ENCODE data around the gene SGCA. TPM values are rescaled to one million over a fixed set of nuclear protein-coding genes. Genes with fewer than 3 reads are reported as not detected.

SGCA gene
- total RNA-seq: under 1 TPM in 1 of 2 experiments, not detected in 1; 0.34 TPM

DNA sequence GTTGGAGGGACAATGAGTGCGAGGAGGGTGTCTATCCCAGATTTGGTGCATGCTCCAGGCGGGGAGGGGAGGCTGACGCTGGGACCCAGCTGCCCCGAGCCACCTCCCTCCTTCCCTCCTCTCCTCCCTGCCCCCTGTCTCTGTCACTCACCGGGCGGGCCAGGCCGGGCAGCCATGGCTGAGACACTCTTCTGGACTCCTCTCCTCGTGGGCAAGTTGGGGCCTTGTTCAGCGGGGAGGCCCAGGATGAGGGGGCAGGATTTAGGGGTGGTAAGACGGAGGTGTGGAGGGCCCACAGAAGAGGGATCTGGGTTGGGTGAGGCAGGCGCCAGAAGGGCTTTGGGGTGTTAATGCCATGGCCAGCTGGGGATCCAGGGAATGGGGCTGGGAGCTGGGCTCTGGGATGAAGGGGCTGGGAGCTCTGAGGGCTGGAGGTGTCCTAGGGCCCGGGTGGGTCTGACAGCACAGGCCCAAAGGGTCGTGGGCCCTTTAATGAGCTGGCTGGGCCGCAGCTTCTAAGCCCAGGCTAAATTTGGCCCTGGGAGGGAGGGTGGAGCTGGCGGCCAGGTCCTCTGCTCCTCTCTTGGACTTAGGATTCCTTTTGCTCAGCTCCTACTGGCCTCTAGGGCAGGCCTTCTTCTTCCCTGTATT is at the start of gene SGCA:
TSS of gene SGCA (plus strand) at position 139 of the 651 bp plus-strand sequence. CDS start at position 175, 36 bp downstream.
- Mint-ChIP-seq H3K4me3 (no peak within 1 kb of the TSS), H3K27me3 (peaks cover 3% of the 10 kb centered on the region), H3K9me3 (no peaks in the 10 kb centered on the region), H3K27ac (no peak within 1 kb of the TSS), H3K4me1 (ENCODE audit: low read depth) (peaks cover 39% of the 10 kb centered on the region), H3K36me3 (ENCODE audit: low read depth) (no peaks in the 10 kb centered on the region)
- DNase-seq (no peak), ATAC-seq (no peak)
- CTCF ChIA-PET: interaction anchor here (0.8 to 1.7 kb wide), 8 partner anchors 12 to 72 kb away, joined by 3 to 9 read pairs (median 4); partner anchors contain the start of gene PPP1R9B
- intact Hi-C loops (cut with micrococcal nuclease): loop anchor here (10.0 kb wide), 1 partner anchor 51 kb away; no protein-coding TSS in a partner anchor
- POLR2A ChIA-PET: interaction anchor here (0.7 to 2.0 kb wide), 2 partner anchors 14 to 33 kb away, joined by 4 to 6 read pairs; no protein-coding TSS in a partner anchor
- TF ChIP-seq, protein P1, sequence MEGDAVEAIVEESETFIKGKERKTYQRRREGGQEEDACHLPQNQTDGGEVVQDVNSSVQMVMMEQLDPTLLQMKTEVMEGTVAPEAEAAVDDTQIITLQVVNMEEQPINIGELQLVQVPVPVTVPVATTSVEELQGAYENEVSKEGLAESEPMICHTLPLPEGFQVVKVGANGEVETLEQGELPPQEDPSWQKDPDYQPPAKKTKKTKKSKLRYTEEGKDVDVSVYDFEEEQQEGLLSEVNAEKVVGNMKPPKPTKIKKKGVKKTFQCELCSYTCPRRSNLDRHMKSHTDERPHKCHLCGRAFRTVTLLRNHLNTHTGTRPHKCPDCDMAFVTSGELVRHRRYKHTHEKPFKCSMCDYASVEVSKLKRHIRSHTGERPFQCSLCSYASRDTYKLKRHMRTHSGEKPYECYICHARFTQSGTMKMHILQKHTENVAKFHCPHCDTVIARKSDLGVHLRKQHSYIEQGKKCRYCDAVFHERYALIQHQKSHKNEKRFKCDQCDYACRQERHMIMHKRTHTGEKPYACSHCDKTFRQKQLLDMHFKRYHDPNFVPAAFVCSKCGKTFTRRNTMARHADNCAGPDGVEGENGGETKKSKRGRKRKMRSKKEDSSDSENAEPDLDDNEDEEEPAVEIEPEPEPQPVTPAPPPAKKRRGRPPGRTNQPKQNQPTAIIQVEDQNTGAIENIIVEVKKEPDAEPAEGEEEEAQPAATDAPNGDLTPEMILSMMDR (IDR thresholded peaks at IDR 0.05): no peak

DNA sequence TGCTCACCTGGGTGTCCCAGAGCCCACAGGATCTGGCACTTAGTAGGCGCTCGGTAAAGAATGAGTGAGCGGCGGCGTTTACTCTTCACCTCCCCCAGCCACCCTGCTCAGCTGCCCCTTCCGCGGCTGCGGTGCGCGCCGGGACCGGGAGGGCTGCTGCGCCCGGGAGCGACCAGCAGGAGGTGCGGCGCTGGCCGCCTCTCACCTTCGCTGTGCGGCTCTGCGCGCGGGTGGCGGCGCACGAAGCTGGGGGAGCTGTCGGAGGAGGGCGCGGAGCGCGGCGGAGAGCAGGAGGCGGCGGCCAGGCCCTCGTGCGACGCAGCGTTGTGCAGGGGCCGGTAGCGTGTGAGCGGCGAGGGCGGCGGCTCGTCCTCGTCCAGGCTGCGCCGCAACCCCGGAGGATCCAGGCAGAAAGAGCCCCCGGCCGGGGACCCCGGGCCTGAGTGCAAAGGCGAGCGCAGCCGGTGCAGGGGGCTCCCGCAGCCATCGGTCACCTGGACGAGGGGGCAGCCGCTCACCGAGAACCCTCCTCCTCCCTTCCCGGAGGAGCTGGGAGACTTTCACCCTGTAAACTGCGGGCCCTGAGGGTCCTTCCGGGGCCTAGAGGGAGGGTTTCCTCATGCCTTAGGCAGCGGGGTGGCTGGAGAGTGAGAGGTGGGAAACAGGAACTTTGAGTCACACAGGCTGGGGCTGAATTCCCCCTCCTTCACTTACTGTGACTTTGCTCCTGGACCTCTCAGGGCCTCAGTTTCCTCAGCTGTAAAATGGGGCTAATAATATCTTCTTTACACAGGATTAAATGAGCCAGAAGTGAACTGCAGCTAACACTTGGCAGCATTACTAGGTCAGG is 48.4 kb upstream of the SGCA start:
- ChIA-PET POLR2A (interaction anchor here (0.5 to 2.7 kb wide), 7 partner anchors 9 to 52 kb away, joined by 3 to 6 read pairs (median 3); partner anchors contain the start of genes PDK2 and PPP1R9B), CTCF (interaction anchor here (0.6 to 5.0 kb wide), 27 partner anchors 9 to 179 kb away, joined by 3 to 45 read pairs (median 4); partner anchors contain the start of gene SAMD14)
- Mint-ChIP-seq H3K36me3 (ENCODE audit: low read depth) (no peaks in the 10 kb centered on the region), H3K4me3 (peak overlapping the region; percentile 52), H3K9me3 (no peaks in the 10 kb centered on the region), H3K27ac (no peak overlapping the region), H3K4me1 (ENCODE audit: low read depth) (peaks cover 12% of the 10 kb centered on the region), H3K27me3 (peaks cover 32% of the 10 kb centered on the region)
- intact Hi-C loops (cut with micrococcal nuclease): loop anchor here (10.0 kb wide), 1 partner anchor 47 kb away; the partner anchor contains the start of gene SGCA
- TF ChIP-seq, protein P1 (IDR thresholded peaks at IDR 0.05): peak; percentile 77
- ATAC-seq (peak; percentile 90), DNase-seq (peak; percentile 71)

DNA sequence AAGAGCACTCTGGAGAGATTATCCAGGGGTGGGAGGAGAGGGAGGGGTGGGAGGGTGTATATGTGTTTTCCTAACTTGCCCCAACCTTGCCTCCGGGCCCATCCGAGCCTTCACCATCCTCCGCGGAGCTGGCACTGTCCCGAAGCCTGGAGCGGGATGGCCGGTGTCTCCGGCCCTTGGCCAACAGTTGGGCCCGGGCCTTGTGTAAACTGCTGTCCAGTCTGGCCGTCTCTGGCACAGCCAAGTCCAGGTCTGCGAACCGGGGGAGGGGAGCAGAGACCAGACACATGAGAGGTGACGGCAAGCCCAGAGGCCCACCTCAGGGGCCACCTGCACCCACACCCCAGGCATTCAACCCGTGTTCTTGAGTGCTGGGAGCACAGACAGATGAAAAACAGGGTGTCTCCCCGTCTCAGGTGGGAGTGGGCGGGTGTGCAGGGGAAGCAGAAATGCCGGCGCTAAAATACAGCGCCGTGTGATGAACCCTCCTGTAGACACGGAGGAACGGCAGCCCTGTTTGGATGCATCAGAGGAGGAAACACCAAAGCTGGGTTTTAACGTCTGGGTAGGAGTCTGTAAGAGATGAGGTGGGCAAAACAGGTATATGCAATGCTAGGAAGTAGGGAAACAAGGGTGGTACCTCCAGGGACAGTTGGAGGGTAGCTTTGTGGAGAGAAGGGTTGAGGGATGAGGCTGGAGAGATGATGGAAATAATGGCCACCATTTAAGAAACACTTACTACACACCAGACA is 47.6 kb upstream of the SGCA start:
- Mint-ChIP-seq H3K36me3 (ENCODE audit: low read depth) (no peaks in the 10 kb centered on the region), H3K9me3 (no peaks in the 10 kb centered on the region), H3K4me3 (no peak overlapping the region), H3K27me3 (peaks cover 33% of the 10 kb centered on the region), H3K27ac (no peak overlapping the region), H3K4me1 (ENCODE audit: low read depth) (peaks cover 12% of the 10 kb centered on the region)
- DNase-seq (no peak), ATAC-seq (no peak)
- intact Hi-C loops (cut with micrococcal nuclease): loop anchor here (10.0 kb wide), 1 partner anchor 47 kb away; the partner anchor contains the start of gene SGCA
- ChIA-PET POLR2A (interaction anchor here (0.5 to 2.7 kb wide), 7 partner anchors 14 to 51 kb away, joined by 3 to 6 read pairs (median 3); partner anchors contain the start of genes PDK2 and PPP1R9B), CTCF (interaction anchor here (0.8 to 5.0 kb wide), 19 partner anchors 8 to 152 kb away, joined by 3 to 45 read pairs (median 5); partner anchors contain the start of genes PDK2 and SAMD14)
- TF ChIP-seq, protein P1 (IDR thresholded peaks at IDR 0.05): no peak

DNA sequence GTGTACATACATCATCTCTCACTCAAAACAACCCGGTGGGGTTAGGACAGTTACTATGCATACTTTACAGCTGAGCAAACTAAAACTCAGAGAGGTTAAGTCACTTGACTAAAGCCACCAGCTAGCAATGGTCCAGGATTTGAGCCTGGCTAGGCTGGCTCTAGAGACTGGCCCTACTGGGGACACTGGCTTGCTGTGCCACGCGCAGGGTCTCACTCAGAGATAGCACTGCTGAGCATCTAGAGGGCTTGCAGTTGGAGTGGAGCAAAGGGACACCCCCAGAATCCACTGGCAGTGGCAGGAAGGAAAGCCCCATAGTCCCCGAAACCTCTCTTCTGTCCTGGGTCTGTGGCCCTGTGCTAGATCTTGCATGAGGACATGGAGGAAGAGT is 47.0 kb upstream of the SGCA start:
- DNase-seq (no peak), ATAC-seq (no peak)
- Mint-ChIP-seq H3K27me3 (peaks cover 33% of the 10 kb centered on the region), H3K36me3 (ENCODE audit: low read depth) (no peaks in the 10 kb centered on the region), H3K27ac (no peak overlapping the region), H3K4me3 (no peak overlapping the region), H3K4me1 (ENCODE audit: low read depth) (peaks cover 12% of the 10 kb centered on the region), H3K9me3 (no peaks in the 10 kb centered on the region)
- CTCF ChIA-PET: interaction anchor here (1.0 to 3.0 kb wide), 11 partner anchors 12 to 81 kb away, joined by 3 to 13 read pairs (median 5); partner anchors contain the start of genes PDK2 and SAMD14
- POLR2A ChIA-PET: interaction anchor here (1.2 to 2.7 kb wide), 3 partner anchors 17 to 31 kb away, joined by 3 to 6 read pairs (median 3); partner anchors contain the start of gene PPP1R9B
- TF ChIP-seq, protein P1 (IDR thresholded peaks at IDR 0.05): no peak
- intact Hi-C loops (cut with micrococcal nuclease): loop anchor here (10.0 kb wide), 1 partner anchor 46 kb away; the partner anchor contains the start of gene SGCA
